Measurements from ENCODE around the gene IGFL1.
"Not testable (repeated sequence)": the region's sequence is repeated elsewhere in the genome, so short reads cannot be mapped to it uniquely, and the experiment has no call there.

IGFL1 gene

GRCh38 chr19:46186717-46187101 is 42.8 kb upstream of the IGFL1 start:
- TF ChIP-seq, protein P1, sequence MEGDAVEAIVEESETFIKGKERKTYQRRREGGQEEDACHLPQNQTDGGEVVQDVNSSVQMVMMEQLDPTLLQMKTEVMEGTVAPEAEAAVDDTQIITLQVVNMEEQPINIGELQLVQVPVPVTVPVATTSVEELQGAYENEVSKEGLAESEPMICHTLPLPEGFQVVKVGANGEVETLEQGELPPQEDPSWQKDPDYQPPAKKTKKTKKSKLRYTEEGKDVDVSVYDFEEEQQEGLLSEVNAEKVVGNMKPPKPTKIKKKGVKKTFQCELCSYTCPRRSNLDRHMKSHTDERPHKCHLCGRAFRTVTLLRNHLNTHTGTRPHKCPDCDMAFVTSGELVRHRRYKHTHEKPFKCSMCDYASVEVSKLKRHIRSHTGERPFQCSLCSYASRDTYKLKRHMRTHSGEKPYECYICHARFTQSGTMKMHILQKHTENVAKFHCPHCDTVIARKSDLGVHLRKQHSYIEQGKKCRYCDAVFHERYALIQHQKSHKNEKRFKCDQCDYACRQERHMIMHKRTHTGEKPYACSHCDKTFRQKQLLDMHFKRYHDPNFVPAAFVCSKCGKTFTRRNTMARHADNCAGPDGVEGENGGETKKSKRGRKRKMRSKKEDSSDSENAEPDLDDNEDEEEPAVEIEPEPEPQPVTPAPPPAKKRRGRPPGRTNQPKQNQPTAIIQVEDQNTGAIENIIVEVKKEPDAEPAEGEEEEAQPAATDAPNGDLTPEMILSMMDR (IDR thresholded peaks at IDR 0.05; ENCODE audit: low read depth, low read length, missing control alignments) = no peak
- no peak for DNase-seq
- Histone ChIP-seq H3K27me3 (replicated peaks) (peaks cover 33% of the 10 kb centered on the region), H3K27ac (no peak overlapping the region), H3K4me3 (ENCODE audit: low read depth, low read length) (no peak overlapping the region), H3K36me3 (replicated peaks) (no peaks in the 10 kb centered on the region)
- in situ Hi-C loops (cut with HindIII; ENCODE audit: low pct_ligation_motif_present, low sequenced_read_pairs) = no loop called here

GRCh38 chr19:46189971-46190888 is 39.3 kb upstream of the IGFL1 start:
- in situ Hi-C loops (cut with HindIII; ENCODE audit: low pct_ligation_motif_present, low sequenced_read_pairs) = no loop called here
- TF ChIP-seq, protein P1 (IDR thresholded peaks at IDR 0.05; ENCODE audit: low read depth, low read length, missing control alignments) = no peak
- DNase-seq = no peak
- Histone ChIP-seq H3K36me3 (replicated peaks) (no peaks in the 10 kb centered on the region), H3K27ac (no peak overlapping the region), H3K27me3 (replicated peaks) (peaks cover 37% of the 10 kb centered on the region), H3K4me3 (ENCODE audit: low read depth, low read length) (no peak overlapping the region)

- in situ Hi-C loops (cut with HindIII; ENCODE audit: low pct_ligation_motif_present, low sequenced_read_pairs) = no loop called here
- Histone ChIP-seq H3K27ac (no peak overlapping the region), H3K4me3 (ENCODE audit: low read depth, low read length) (no peak overlapping the region), H3K36me3 (replicated peaks) (no peaks in the 10 kb centered on the region), H3K27me3 (replicated peaks) (peaks cover 38% of the 10 kb centered on the region)
- TF ChIP-seq, protein P1 (IDR thresholded peaks at IDR 0.05; ENCODE audit: low read depth, low read length, missing control alignments) = no peak
- no peak for DNase-seq
Measured at GRCh38 chr19:46191356-46191755, 38.2 kb upstream of the IGFL1 start.

DNA sequence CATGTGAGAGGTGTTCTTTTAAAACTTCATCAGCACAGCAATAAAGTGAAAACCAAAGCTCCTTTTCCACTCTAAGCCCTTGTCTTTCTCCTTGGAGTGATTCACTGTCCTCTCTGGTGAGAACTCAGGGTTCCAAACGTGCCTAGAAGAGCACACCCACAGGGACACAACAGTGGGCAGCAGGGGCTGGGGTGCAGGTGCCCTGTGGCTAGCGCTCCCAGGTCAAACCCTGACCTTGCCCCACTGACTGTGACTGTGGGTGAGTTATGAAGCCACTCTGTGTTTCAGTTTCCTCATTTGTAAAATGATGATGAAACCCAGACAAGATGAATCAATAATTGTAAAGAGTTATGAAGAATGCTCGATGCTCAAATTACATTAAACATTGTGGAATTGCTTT is 37.6 kb upstream of the IGFL1 start:
- no peak overlapping the region for H3K27ac ChIP-seq
- no peaks in the 10 kb centered on the region for H3K36me3 ChIP-seq (replicated peaks)
- H3K4me3 ChIP-seq (ENCODE audit: low read depth, low read length) = no peak overlapping the region
- in situ Hi-C loops (cut with HindIII; ENCODE audit: low pct_ligation_motif_present, low sequenced_read_pairs) = no loop called here
- TF ChIP-seq, protein P1 (IDR thresholded peaks at IDR 0.05; ENCODE audit: low read depth, low read length, missing control alignments) = no peak
- H3K27me3 ChIP-seq (replicated peaks) = peaks cover 40% of the 10 kb centered on the region
- DNase-seq = no peak

DNA sequence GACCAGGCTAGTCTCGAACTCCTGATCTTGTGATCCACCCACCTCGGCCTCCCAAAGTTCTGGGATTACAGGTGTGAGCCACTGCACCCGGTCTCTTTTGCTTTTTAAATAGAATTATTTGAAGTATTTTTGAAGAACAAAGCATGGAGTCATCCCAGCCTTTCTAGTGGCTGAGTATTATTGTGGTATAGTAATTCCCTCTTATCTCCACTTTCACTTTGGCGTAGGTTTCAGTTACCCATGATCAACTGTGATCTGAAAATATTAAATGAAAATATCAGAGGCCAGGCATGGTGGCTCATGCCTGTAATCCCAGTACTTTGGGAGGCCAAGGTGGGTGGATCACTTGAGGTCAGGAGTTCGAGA is 36.9 kb upstream of the IGFL1 start:
- DNase-seq; H3K4me3 ChIP-seq (ENCODE audit: low read depth, low read length); H3K36me3 ChIP-seq (replicated peaks); in situ Hi-C loops (cut with HindIII; ENCODE audit: low pct_ligation_motif_present, low sequenced_read_pairs): not testable (repeated sequence)
- Histone ChIP-seq H3K27ac (peak overlapping the region; percentile 31), H3K27me3 (replicated peaks) (peaks cover 45% of the 10 kb centered on the region)

DNA sequence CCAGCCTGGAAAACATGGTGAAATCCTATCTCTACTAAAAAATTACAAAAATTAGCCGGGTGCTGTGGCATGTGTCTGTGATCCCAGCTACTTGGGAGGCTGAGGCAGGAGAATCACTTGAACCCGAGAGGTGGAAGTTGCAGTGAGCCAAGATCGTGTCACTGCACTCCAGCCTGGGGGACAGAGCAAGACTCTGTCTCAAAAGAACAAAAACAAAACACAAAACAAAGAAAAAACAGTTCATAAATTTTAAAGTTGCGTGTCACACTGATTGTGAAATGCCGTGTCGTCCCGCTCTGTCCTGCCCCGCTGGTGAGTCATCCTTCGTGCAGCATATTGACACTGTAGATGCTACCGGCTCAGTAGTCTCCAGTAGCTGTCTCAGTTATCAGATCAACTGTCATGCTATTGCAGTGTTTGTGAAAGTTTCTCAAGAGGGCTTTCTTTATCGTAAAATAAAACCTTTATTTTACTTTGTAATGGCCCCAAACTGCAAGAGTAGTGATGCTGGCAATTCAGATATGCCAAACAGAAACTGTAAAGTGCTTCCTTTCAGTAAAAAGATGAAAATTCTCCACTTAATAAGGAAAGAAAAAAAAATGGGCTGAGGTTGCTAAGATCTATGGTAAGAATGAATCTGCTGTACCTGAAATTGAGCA is 36.4 kb upstream of the IGFL1 start:
- peak; percentile 79 for DNase-seq
- Histone ChIP-seq H3K4me3 (ENCODE audit: low read depth, low read length) (no peak overlapping the region), H3K27ac (peak overlapping the region; percentile 31), H3K36me3 (replicated peaks) (no peaks in the 10 kb centered on the region), H3K27me3 (replicated peaks) (peaks cover 42% of the 10 kb centered on the region)
- in situ Hi-C loops (cut with HindIII; ENCODE audit: low pct_ligation_motif_present, low sequenced_read_pairs) = no loop called here
- TF ChIP-seq, protein P1 (IDR thresholded peaks at IDR 0.05; ENCODE audit: low read depth, low read length, missing control alignments) = no peak
